H1 (cell line): ENCODE measurements around the gene DHX34.
A peak's percentile ranks its signal among the peaks of the same experiment; 100 is the strongest.
"Not testable (repeated sequence)": the region's sequence is repeated elsewhere in the genome, so short reads cannot be mapped to it uniquely, and the experiment has no call there.

Experiments
- EZH2 ChIP-seq: fragments of 200-600 bp; sonication (generic); IDR thresholded peaks from 2 replicates; pipeline ENCODE4 v1.7.1; 2012; ENCODE audit warnings: low read depth, mild to moderate bottlenecking, moderate library complexity, low read length, inconsistent platforms; ENCODE audit not compliant: severe bottlenecking
- GABPA ChIP-seq: IDR thresholded peaks from 2 replicates; pipeline ENCODE4 v1.6.1; 2011; ENCODE audit warnings: mild to moderate bottlenecking, low read length, moderate library complexity, borderline replicate concordance; ENCODE audit not compliant: insufficient read depth
- POLR2A ChIP-seq, 2 experiments: IDR thresholded peaks; 1 replicate in 1 of 2; 2 replicates in 1 of 2; pipeline ENCODE4 v1.6.1; 2011; ENCODE audit warnings: low read depth in 2 of 2, low read length in 2 of 2, mild to moderate bottlenecking in 2 of 2; ENCODE audit errors: control extremely low read depth in 1 of 2
- RFX5 ChIP-seq: IDR thresholded peaks from 2 replicates; pipeline ENCODE4 v1.6.1; 2011; ENCODE audit warnings: low read depth, low read length, improper control_type of control experiment, borderline replicate concordance
- TF ChIP-seq, protein P1 (sequence below), 3 experiments: IDR thresholded peaks; 1 replicate in 2 of 3; 2 replicates in 1 of 3; pipeline versions ENCODE4 v1.5.1 to v1.6.1; 2011; ENCODE audit warnings: low read length in 3 of 3, mild to moderate bottlenecking in 3 of 3, inconsistent platforms in 2 of 3, low read depth in 1 of 3, moderate library complexity in 1 of 3; ENCODE audit not compliant: insufficient read depth in 1 of 3; ENCODE audit errors: control extremely low read depth in 1 of 3

DNA sequence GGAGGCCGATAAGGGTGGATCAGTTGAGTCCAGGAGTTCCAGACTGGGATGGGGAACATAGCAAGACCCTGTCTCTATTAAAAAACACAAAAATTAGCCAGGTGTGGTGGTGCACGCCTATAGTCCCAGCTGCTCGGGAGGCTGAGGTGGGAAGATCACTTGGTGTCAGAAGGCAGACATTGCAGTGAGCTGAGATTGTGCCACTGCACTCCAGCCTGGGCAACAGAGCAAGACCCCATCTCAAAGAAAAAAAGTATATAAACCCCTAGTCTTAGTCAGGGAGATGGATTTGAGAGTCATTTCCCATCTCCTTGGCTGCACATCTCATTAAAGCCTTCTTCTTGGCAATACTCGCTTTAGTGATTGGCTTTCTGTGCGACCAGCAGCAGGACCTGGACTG lies 34.8 kb downstream of the DHX34 start:
- TF ChIP-seq POLR2A (IDR thresholded peaks at IDR 0.05; ENCODE audit: control extremely low read depth in 1 of 2, low read depth in 2 of 2, low read length in 2 of 2): peak; percentile 10 to 14; a peak in 1 of 3 replicates
- not testable (repeated sequence) for TF ChIP-seq GABPA, EZH2, RFX5
- TF ChIP-seq, protein P1, sequence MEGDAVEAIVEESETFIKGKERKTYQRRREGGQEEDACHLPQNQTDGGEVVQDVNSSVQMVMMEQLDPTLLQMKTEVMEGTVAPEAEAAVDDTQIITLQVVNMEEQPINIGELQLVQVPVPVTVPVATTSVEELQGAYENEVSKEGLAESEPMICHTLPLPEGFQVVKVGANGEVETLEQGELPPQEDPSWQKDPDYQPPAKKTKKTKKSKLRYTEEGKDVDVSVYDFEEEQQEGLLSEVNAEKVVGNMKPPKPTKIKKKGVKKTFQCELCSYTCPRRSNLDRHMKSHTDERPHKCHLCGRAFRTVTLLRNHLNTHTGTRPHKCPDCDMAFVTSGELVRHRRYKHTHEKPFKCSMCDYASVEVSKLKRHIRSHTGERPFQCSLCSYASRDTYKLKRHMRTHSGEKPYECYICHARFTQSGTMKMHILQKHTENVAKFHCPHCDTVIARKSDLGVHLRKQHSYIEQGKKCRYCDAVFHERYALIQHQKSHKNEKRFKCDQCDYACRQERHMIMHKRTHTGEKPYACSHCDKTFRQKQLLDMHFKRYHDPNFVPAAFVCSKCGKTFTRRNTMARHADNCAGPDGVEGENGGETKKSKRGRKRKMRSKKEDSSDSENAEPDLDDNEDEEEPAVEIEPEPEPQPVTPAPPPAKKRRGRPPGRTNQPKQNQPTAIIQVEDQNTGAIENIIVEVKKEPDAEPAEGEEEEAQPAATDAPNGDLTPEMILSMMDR (IDR thresholded peaks at IDR 0.05; ENCODE audit: control extremely low read depth in 1 of 3, insufficient read depth in 1 of 3, low read depth in 1 of 3, low read length in 3 of 3): not testable (repeated sequence)
